ACC112 (cell line): Measurements from ENCODE around the gene CCDC24.

ENCODE experiments used
- H2AFZ ChIP-seq: fragments of 200-600 bp; sonication (generic); one replicate; pipeline ENCODE4 v1.6.0; 2017; ENCODE audit warnings: antibody characterized with exemption, low read length; ENCODE audit not compliant: unreplicated experiment
- H3K27ac ChIP-seq: fragments of 200-600 bp; sonication (generic); 2 replicates; pipeline ENCODE4 v1.5.1; 2014; ENCODE audit warnings: low read depth, mild to moderate bottlenecking, antibody characterized with exemption, low read length, moderate library complexity
- H3K27me3 ChIP-seq: fragments of 200-600 bp; sonication (generic); 2 replicates; pipeline ENCODE4 v1.6.1; 2014; ENCODE audit warnings: mild to moderate bottlenecking, antibody characterized with exemption, low read length, moderate library complexity, mixed read lengths; ENCODE audit not compliant: insufficient read depth
- H3K36me3 ChIP-seq: fragments of 200-600 bp; sonication (generic); 2 replicates; pipeline ENCODE4 v1.6.1; 2016; ENCODE audit warnings: mild to moderate bottlenecking, antibody characterized with exemption, low read length, moderate library complexity, mixed read lengths; ENCODE audit not compliant: insufficient read depth
- H3K4me1 ChIP-seq: fragments of 200-600 bp; sonication (generic); one replicate; pipeline ENCODE4 v1.6.1; 2016; ENCODE audit warnings: low read length, mixed read lengths; ENCODE audit not compliant: insufficient read depth, unreplicated experiment, control insufficient read depth
- H3K4me3 ChIP-seq: fragments of 200-600 bp; sonication (generic); 2 replicates; pipeline ENCODE4 v1.5.1; 2014; ENCODE audit warnings: mild to moderate bottlenecking, low read depth, low read length
- H3K79me2 ChIP-seq: fragments of 200-600 bp; sonication (generic); one replicate; pipeline ENCODE4 v1.6.0; 2016; ENCODE audit warnings: low read length; ENCODE audit not compliant: control insufficient read depth, unreplicated experiment, insufficient read depth

Gene CCDC24

GRCh38 chr1:43952731-43953346 lies 38.6 kb upstream of the CCDC24 start:
- Histone ChIP-seq H3K27ac (no peak overlapping the region), H3K4me1 (peaks cover 15% of the 10 kb centered on the region), H3K4me3 (no peak overlapping the region), H3K27me3 (no peaks in the 10 kb centered on the region), H3K36me3 (no peaks in the 10 kb centered on the region; the same call in 1 of the 2 replicates), H2AFZ (no peak overlapping the region), H3K79me2 (peaks cover 17% of the 10 kb centered on the region)

GRCh38 chr1:43953361-43953760 lies 38.0 kb upstream of the CCDC24 start:
- H3K79me2 ChIP-seq: peaks cover 11% of the 10 kb centered on the region
- H3K4me3 ChIP-seq: no peak overlapping the region
- H3K4me1 ChIP-seq: peaks cover 10% of the 10 kb centered on the region
- H3K36me3 ChIP-seq: no peaks in the 10 kb centered on the region; the same call in 1 of the 2 replicates
- no peak overlapping the region for H3K27ac ChIP-seq
- no peak overlapping the region for H2AFZ ChIP-seq
- H3K27me3 ChIP-seq: no peaks in the 10 kb centered on the region

- peaks cover 7% of the 10 kb centered on the region for H3K79me2 ChIP-seq
- H3K36me3 ChIP-seq: no peaks in the 10 kb centered on the region; the same call in 1 of the 2 replicates
- H3K27ac ChIP-seq: no peak overlapping the region
- no peak overlapping the region for H2AFZ ChIP-seq
- H3K4me3 ChIP-seq: no peak overlapping the region
- H3K4me1 ChIP-seq: peaks cover 7% of the 10 kb centered on the region
- H3K27me3 ChIP-seq: no peaks in the 10 kb centered on the region
Measured at GRCh38 chr1:43954036-43954435, 37.4 kb upstream of the CCDC24 start.

GRCh38 chr1:43956234-43956633 lies 35.2 kb upstream of the CCDC24 start:
- peaks cover 5% of the 10 kb centered on the region for H3K4me1 ChIP-seq
- H3K27ac ChIP-seq: no peak overlapping the region
- peaks cover 4% of the 10 kb centered on the region for H3K79me2 ChIP-seq
- H3K27me3 ChIP-seq: no peaks in the 10 kb centered on the region
- no peak overlapping the region for H2AFZ ChIP-seq
- H3K36me3 ChIP-seq: no peaks in the 10 kb centered on the region; the same call in 1 of the 2 replicates
- no peak overlapping the region for H3K4me3 ChIP-seq

GRCh38 chr1:43957407-43958040 lies 33.9 kb upstream of the CCDC24 start:
- Histone ChIP-seq H3K36me3 (no peaks in the 10 kb centered on the region; the same call in 1 of the 2 replicates), H3K79me2 (peaks cover 2% of the 10 kb centered on the region), H3K4me3 (no peak overlapping the region), H3K27ac (no peak overlapping the region), H3K4me1 (no peaks in the 10 kb centered on the region), H3K27me3 (no peaks in the 10 kb centered on the region), H2AFZ (no peak overlapping the region)

GRCh38 chr1:43958351-43959255 lies 32.8 kb upstream of the CCDC24 start:
- no peak overlapping the region for H3K27ac ChIP-seq
- H3K4me3 ChIP-seq: no peak overlapping the region
- no peaks in the 10 kb centered on the region for H3K27me3 ChIP-seq
- H3K4me1 ChIP-seq: no peaks in the 10 kb centered on the region
- no peaks in the 10 kb centered on the region for H3K79me2 ChIP-seq
- no peaks in the 10 kb centered on the region; the same call in 1 of the 2 replicates for H3K36me3 ChIP-seq
- H2AFZ ChIP-seq: no peak overlapping the region

- no peak overlapping the region for H3K4me3 ChIP-seq
- H3K27me3 ChIP-seq: no peaks in the 10 kb centered on the region
- no peaks in the 10 kb centered on the region for H3K4me1 ChIP-seq
- H2AFZ ChIP-seq: no peak overlapping the region
- H3K79me2 ChIP-seq: no peaks in the 10 kb centered on the region
- H3K27ac ChIP-seq: no peak overlapping the region
- H3K36me3 ChIP-seq: no peaks in the 10 kb centered on the region; the same call in 1 of the 2 replicates
Measured at GRCh38 chr1:43960798-43961197, 30.6 kb upstream of the CCDC24 start.

GRCh38 chr1:43961692-43962091 lies 29.7 kb upstream of the CCDC24 start:
- H3K27ac ChIP-seq: no peak overlapping the region
- H3K27me3 ChIP-seq: no peaks in the 10 kb centered on the region
- H3K79me2 ChIP-seq: no peaks in the 10 kb centered on the region
- no peaks in the 10 kb centered on the region for H3K4me1 ChIP-seq
- H3K4me3 ChIP-seq: no peak overlapping the region
- H3K36me3 ChIP-seq: no peaks in the 10 kb centered on the region; the same call in 1 of the 2 replicates
- H2AFZ ChIP-seq: no peak overlapping the region

GRCh38 chr1:43962324-43962723 lies 29.1 kb upstream of the CCDC24 start:
- Histone ChIP-seq H3K27me3 (no peaks in the 10 kb centered on the region), H3K79me2 (no peaks in the 10 kb centered on the region), H3K27ac (no peak overlapping the region), H3K4me3 (no peak overlapping the region), H3K36me3 (no peaks in the 10 kb centered on the region; the same call in 1 of the 2 replicates), H2AFZ (no peak overlapping the region), H3K4me1 (no peaks in the 10 kb centered on the region)

GRCh38 chr1:43963006-43963405 lies 28.4 kb upstream of the CCDC24 start:
- no peaks in the 10 kb centered on the region for H3K79me2 ChIP-seq
- no peaks in the 10 kb centered on the region for H3K27me3 ChIP-seq
- no peak overlapping the region for H2AFZ ChIP-seq
- H3K4me3 ChIP-seq: no peak overlapping the region
- no peaks in the 10 kb centered on the region for H3K4me1 ChIP-seq
- H3K27ac ChIP-seq: no peak overlapping the region
- H3K36me3 ChIP-seq: no peaks in the 10 kb centered on the region; the same call in 1 of the 2 replicates
